MM.1S (cell line): ENCODE results near the gene NTS.

Experiments used
- DNase-seq: peaks from one replicate; pipeline ENCODE4 v3.0.0-alpha.2; 2015
- H2AFZ ChIP-seq: fragments of 300-600 bp; sonication (generic); 2 replicates; pipeline ENCODE4 v1.6.0; 2016; ENCODE audit warnings: antibody characterized with exemption, low read length
- H3F3A ChIP-seq: fragments of 300-600 bp; sonication (generic); 2 replicates; pipeline ENCODE4 v1.6.1; 2016; ENCODE audit warnings: mild to moderate bottlenecking, antibody characterized with exemption, low read length, moderate library complexity, mixed read lengths; ENCODE audit not compliant: insufficient read depth
- H3K27ac ChIP-seq: fragments of 300-600 bp; sonication (generic); 2 replicates; pipeline ENCODE4 v1.5.1; 2016; ENCODE audit warnings: mild to moderate bottlenecking, low read length
- H3K27me3 ChIP-seq: fragments of 300-600 bp; sonication (generic); replicated peaks from 2 replicates; pipeline ENCODE4 v1.6.0; 2016; ENCODE audit warnings: low read length; ENCODE audit not compliant: insufficient read depth
- H3K36me3 ChIP-seq: fragments of 300-600 bp; sonication (generic); replicated peaks from 2 replicates; pipeline ENCODE4 v1.6.1; 2016; ENCODE audit warnings: mild to moderate bottlenecking, low read length, mixed read lengths; ENCODE audit not compliant: insufficient read depth
- H3K4me1 ChIP-seq: fragments of 300-600 bp; sonication (generic); 2 replicates; pipeline ENCODE4 v1.6.1; 2016; ENCODE audit warnings: low read length, mixed read lengths
- H3K4me2 ChIP-seq: fragments of 300-600 bp; sonication (generic); 2 replicates; pipeline ENCODE4 v1.6.0; 2016; ENCODE audit warnings: low read depth, low read length
- H3K4me3 ChIP-seq: fragments of 300-600 bp; sonication (generic); 2 replicates; pipeline ENCODE4 v1.5.1; 2016; ENCODE audit warnings: low read length, mixed read lengths
- H3K79me2 ChIP-seq: fragments of 300-600 bp; sonication (generic); 2 replicates; pipeline ENCODE4 v1.6.1; 2016; ENCODE audit warnings: mixed run types, low read length, mixed read lengths
- H3K9ac ChIP-seq: fragments of 300-600 bp; sonication (generic); 2 replicates; pipeline ENCODE4 v1.6.1; 2016; ENCODE audit warnings: low read length, mixed read lengths
- H3K9me2 ChIP-seq: fragments of 300-600 bp; sonication (generic); replicated peaks from 2 replicates; pipeline ENCODE4 v1.6.1; 2016; ENCODE audit warnings: mild to moderate bottlenecking, low read length, mixed read lengths; ENCODE audit not compliant: insufficient read depth
- H3K9me3 ChIP-seq: fragments of 300-600 bp; sonication (generic); replicated peaks from 2 replicates; pipeline ENCODE4 v1.6.1; 2016; ENCODE audit warnings: mild to moderate bottlenecking, low read length, mixed read lengths; ENCODE audit not compliant: insufficient read depth
- H4K20me1 ChIP-seq: fragments of 300-600 bp; sonication (generic); 2 replicates; pipeline ENCODE4 v1.6.1; 2016; ENCODE audit warnings: mild to moderate bottlenecking, low read length, moderate library complexity, mixed read lengths; ENCODE audit not compliant: insufficient read depth
- EZH2 ChIP-seq: fragments of 300-600 bp; sonication (generic); optimal IDR thresholded peaks from 2 replicates; pipeline ENCODE3; 2017; ENCODE audit warnings: low read depth, mild to moderate bottlenecking, antibody characterized with exemption, low read length, mixed read lengths
- EZH2phosphoT487 ChIP-seq: fragments of 300-600 bp; sonication (generic); IDR thresholded peaks from 2 replicates; pipeline ENCODE4 v1.6.1; 2018; ENCODE audit warnings: antibody characterized with exemption, low read length
- TF ChIP-seq, protein P1 (sequence below): fragments of 300-600 bp; sonication (generic); IDR thresholded peaks from 2 replicates; pipeline ENCODE4 v1.5.1; 2016; ENCODE audit warnings: antibody characterized with exemption, low read length, mixed read lengths

Gene NTS

DNA sequence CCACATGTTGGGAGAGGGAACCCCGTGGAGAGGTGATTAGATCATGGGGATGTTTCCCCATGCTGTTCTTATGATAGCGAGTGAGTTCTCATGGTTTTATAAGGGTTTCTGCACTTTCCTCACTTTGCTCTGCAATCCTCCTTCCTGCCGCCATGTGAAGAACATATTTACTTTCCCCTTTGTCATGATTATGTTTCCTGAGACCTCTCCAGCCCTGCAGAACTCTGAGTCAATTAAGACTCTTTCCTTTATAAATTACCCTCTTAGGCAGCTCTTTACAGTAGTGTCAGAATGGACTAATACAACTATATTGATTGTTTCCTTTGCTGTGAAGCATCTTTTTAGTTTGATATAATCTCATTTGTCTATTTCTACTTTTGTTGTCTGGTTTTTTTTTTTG is 24.8 kb upstream of the NTS start:
- Histone ChIP-seq H3K4me1 (no peaks in the 10 kb centered on the region), H3K4me2 (no peak overlapping the region), H3K27me3 (no peaks in the 10 kb centered on the region), H3K4me3 (no peak overlapping the region), H4K20me1 (no peaks in the 10 kb centered on the region), H3K9ac (no peak overlapping the region), H3K36me3 (no peaks in the 10 kb centered on the region), H2AFZ (no peak overlapping the region), H3K9me3 (no peaks in the 10 kb centered on the region), H3F3A (no peaks in the 10 kb centered on the region), H3K79me2 (no peaks in the 10 kb centered on the region), H3K27ac (no peak overlapping the region), H3K9me2 (no peaks in the 10 kb centered on the region)
- TF ChIP-seq EZH2phosphoT487 (no peak), EZH2 (no peak)
- TF ChIP-seq, protein P1, sequence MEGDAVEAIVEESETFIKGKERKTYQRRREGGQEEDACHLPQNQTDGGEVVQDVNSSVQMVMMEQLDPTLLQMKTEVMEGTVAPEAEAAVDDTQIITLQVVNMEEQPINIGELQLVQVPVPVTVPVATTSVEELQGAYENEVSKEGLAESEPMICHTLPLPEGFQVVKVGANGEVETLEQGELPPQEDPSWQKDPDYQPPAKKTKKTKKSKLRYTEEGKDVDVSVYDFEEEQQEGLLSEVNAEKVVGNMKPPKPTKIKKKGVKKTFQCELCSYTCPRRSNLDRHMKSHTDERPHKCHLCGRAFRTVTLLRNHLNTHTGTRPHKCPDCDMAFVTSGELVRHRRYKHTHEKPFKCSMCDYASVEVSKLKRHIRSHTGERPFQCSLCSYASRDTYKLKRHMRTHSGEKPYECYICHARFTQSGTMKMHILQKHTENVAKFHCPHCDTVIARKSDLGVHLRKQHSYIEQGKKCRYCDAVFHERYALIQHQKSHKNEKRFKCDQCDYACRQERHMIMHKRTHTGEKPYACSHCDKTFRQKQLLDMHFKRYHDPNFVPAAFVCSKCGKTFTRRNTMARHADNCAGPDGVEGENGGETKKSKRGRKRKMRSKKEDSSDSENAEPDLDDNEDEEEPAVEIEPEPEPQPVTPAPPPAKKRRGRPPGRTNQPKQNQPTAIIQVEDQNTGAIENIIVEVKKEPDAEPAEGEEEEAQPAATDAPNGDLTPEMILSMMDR, result no peak
- no peak for DNase-seq

DNA sequence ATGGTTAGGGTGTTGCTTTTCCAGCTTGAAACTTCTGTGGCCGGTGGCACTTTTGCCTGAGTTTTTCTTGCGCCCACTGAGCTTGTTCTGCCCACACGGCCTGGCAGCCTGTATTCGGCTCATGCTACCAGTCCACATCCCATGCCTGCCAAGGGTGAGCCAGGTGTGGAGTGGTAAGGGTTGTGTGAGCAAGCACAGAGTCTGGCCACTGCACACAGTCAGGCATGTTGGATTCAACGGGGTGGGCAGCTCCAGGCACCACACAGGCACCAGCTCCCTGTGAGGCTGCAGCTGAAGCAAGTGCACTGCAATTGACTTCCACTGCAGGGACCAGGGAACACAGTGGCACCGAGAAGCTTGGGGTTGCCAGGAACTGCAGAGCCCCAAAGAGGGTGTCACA is 18.8 kb upstream of the NTS start:
- H3K9me2 ChIP-seq, result no peaks in the 10 kb centered on the region
- TF ChIP-seq EZH2 (no peak), EZH2phosphoT487 (no peak)
- TF ChIP-seq, protein P1, result no peak
- no peaks in the 10 kb centered on the region for H4K20me1 ChIP-seq
- no peak for DNase-seq
- H3K27me3 ChIP-seq, result no peaks in the 10 kb centered on the region
- H3K27ac ChIP-seq, result no peak overlapping the region
- no peak overlapping the region for H3K4me2 ChIP-seq
- no peaks in the 10 kb centered on the region for H3K79me2 ChIP-seq
- no peak overlapping the region for H3K4me3 ChIP-seq
- H2AFZ ChIP-seq, result no peak overlapping the region
- no peak overlapping the region for H3K9ac ChIP-seq
- H3K36me3 ChIP-seq, result no peaks in the 10 kb centered on the region
- no peaks in the 10 kb centered on the region for H3K9me3 ChIP-seq
- H3F3A ChIP-seq, result no peaks in the 10 kb centered on the region
- H3K4me1 ChIP-seq, result no peaks in the 10 kb centered on the region

DNA sequence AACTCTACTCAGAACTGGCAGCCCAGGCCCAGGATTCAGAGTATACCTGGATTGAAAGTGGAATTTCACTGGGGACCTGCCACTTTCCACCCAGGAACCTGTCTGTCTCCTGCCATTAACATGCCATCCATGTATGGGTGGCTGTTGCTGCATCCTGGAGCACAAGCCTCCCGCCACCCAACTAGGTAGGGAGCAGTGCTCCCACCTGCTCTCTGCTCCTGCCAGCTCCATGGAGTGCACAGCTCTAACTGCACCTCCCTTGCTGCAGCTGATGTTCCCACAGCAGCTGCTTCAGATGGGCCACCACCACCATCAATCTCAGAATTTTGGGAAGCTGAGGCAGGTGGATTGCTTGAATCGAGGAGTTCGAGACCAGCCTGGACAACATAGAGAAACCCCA is 17.1 kb upstream of the NTS start:
- Histone ChIP-seq H3K27me3 (no peaks in the 10 kb centered on the region), H4K20me1 (no peaks in the 10 kb centered on the region), H3K4me3 (no peak overlapping the region), H3K79me2 (no peaks in the 10 kb centered on the region), H3K27ac (no peak overlapping the region), H2AFZ (no peak overlapping the region), H3K4me2 (no peak overlapping the region), H3K36me3 (no peaks in the 10 kb centered on the region), H3K4me1 (no peaks in the 10 kb centered on the region), H3K9me3 (no peaks in the 10 kb centered on the region), H3F3A (no peaks in the 10 kb centered on the region), H3K9me2 (no peaks in the 10 kb centered on the region), H3K9ac (no peak overlapping the region)
- DNase-seq, result no peak
- TF ChIP-seq EZH2phosphoT487, result no peak
- no peak for TF ChIP-seq EZH2
- TF ChIP-seq, protein P1, result no peak

DNA sequence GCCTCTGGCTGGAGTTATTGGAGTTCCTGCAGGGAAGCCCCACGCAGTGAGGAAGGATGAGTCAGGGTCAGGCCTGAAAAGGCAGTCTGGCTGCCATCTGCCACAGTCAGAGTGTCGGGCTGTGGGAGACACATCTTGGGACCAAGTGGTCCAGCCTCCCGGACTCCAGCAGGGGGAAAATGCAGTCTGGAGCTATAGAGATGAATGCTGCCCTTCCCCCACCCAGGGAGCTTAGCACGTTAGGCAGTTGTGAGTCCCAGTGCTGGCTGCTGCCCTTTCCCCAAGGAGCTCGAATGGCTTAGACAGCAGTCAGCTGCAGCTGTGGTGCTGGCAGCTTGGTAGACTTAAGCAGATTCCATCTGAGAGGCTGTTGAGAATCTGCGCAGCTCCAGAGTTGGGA is 8.2 kb upstream of the NTS start:
- TF ChIP-seq, protein P1, result no peak
- TF ChIP-seq EZH2 (no peak), EZH2phosphoT487 (no peak)
- no peaks in the 10 kb centered on the region for H3K79me2 ChIP-seq

More for the DNA sequence above, 8.2 kb upstream of the NTS start:
- Histone ChIP-seq H3K4me1 (no peaks in the 10 kb centered on the region), H3K4me2 (no peak overlapping the region), H3K27ac (no peak overlapping the region), H3K27me3 (no peaks in the 10 kb centered on the region), H2AFZ (no peak overlapping the region), H3F3A (no peaks in the 10 kb centered on the region), H3K9me3 (no peaks in the 10 kb centered on the region), H3K36me3 (no peaks in the 10 kb centered on the region), H3K4me3 (no peak overlapping the region), H3K9me2 (no peaks in the 10 kb centered on the region), H4K20me1 (no peaks in the 10 kb centered on the region), H3K9ac (no peak overlapping the region)
- DNase-seq, result no peak
